ENCODE data around the gene TC2N. TPM values are rescaled to one million over a fixed set of nuclear protein-coding genes. Genes with fewer than 3 reads are reported as not detected.
"Not testable (repeated sequence)": the region's sequence is repeated elsewhere in the genome, so short reads cannot be mapped to it uniquely, and the experiment has no call there.

TC2N gene
- total RNA-seq, 2 donors from 2014 or later: 33.4 to 42.8 TPM

DNA sequence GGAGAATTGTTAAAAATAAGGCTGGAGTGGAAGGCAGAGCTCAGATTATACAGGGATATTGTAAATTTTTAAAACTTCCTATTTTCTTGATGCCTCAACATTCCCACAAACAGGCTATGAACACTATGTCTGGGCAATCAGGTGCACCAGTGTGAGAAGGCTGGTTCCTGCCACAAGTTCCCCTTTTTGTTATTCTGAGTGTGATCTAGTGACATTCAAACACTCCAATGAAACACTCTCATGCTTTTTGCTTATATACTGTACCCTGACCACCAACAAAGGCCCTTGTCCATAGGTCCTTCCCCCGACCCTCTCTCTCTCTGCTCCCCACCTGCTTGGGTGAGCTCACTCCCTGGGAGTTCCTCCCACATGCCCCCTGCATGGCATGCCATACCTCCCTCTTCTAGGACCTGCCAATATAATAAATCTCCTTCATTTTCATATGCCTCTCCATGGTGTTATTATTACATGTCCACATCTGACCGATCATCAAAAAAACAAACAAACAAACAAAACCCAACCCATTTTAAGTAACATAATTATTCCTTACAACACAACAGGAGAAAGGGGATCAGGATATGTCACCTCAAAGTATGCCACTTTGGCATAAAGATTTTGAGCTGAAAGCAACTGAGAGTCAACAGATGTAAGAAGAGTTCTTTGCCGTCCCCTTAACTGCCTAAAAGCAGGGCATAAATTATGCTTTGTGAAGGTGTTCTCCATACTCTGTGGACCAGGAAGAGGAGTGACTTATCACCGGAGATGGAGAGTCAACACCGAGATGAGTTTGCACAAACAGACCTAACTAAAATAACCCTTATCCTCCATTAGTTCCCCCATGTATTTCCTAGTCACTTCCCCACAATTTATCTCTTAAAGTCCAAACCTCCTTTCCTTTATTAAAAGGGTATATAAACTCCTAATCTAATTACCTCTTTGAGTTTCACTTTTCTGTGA is 92.9 kb downstream of the TC2N start:
- Mint-ChIP-seq H3K9me3 (no peaks in the 10 kb centered on the region), H3K27ac (peak overlapping the region; percentile 2 to 18)
- no peak for DNase-seq (ENCODE audit: low spot score in 2 of 2)

DNA sequence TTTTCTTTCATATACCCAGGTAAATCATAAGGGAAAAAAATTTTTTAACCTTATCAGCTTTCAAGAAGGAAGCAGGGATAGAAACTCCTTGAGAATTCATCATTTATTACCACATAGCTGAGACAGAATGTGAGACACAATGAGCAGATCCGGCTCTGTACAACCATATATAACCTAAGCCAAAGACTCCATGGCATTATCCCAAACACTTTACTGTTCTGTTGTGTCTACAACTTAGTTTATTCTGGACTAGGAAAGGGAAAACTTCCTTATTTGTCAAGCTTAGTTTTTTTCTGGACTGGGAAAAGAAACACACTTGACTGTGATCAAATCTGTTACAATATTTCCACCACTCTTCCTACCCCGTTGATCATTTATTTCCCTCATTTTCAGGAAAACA is 97.2 kb downstream of the TC2N start:
- Mint-ChIP-seq H3K36me3 (no peaks in the 10 kb centered on the region), H3K27ac (no peak overlapping the region), H3K9me3 (no peaks in the 10 kb centered on the region)
- ATAC-seq (no peak), DNase-seq (ENCODE audit: low spot score in 2 of 2) (no peak)

More for the DNA sequence above, 92.9 kb downstream of the TC2N start:
- no peak for ATAC-seq
- H3K36me3 Mint-ChIP-seq: no peaks in the 10 kb centered on the region

DNA sequence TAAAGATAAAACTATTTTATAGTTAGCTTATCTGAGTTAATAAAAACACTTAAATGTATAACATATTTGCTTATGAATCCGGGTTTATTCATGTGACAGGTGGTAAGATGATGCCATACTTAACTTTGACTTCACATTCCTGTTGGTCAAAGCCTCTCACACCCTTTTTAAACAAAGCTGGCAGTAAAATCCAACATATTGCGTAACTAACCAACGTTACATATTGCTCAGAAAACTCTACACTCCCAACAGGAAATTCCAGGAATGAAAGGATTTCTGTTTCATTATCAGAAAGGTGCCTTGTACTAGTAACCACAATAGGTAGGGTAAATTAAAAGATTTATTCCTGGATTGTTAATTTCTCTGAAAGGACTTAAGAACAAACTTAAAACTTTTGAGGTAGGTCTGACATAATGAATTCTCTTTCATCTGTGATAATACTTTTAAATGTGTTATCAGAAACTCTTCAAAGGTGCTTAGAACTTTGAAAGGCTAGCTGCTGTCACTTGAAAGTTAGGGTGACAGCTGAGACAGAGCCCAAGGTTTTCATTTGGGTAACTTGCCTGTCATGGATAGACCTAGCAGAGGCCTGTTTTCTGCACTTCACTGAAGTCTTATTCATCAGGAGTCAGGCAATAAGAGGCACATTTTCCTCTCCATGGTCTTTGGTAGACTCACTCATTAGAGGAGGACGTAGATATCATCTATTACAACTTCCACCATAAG is 111.6 kb downstream of the TC2N start:
- no peak for ATAC-seq
- Mint-ChIP-seq H3K27ac (no peak overlapping the region), H3K36me3 (peaks cover 6 to 18% of the 10 kb centered on the region in 2 donors), H3K9me3 (peaks cover 6 to 10% of the 10 kb centered on the region in 2 donors)
- no peak for DNase-seq (ENCODE audit: low spot score in 2 of 2)

DNA sequence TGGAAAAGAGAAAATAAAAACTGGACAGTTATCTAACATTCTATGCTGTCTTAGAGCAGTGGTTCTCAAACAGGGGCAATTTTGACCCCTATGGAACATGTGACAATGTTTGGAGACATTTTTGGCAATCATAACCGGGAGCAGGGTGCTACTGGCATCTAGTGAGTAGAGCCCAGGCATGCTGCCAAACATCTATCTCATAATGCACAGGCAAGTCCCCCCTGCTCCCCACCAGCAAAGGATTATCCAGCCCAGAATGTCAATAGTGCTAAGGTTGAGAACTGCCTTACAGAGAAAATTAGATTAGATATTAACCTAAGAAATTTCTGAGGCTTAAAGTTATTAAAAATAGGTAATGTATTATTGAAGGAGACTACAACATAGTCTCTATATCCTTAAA is 112.5 kb downstream of the TC2N start:
- Mint-ChIP-seq H3K27ac (no peak overlapping the region), H3K9me3 (peaks cover 0 to 3% of the 10 kb centered on the region in 2 donors), H3K36me3 (peaks cover 0 to 9% of the 10 kb centered on the region in 2 donors)
- no peak for DNase-seq (ENCODE audit: low spot score in 2 of 2)
- no peak for ATAC-seq

DNA sequence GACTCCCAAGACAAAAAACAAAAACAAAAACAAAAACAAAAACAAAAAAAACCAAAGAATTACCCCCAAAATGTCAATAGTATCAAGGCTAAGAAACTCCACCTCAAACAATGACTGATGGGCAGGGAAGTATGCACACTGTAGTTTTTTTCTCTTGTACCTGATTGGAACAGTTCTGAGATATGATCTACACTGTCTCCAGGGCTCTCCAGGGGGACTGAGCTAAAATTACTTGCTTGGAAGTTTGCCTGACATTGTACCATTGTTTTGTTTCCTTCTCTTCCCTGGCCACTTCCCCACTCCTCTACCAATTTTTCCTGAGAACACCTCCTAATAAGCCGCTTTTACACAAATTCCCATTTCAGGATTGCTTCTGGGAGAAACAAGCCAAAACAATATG is 113.2 kb downstream of the TC2N start:
- Mint-ChIP-seq H3K9me3 (no peaks in the 10 kb centered on the region), H3K27ac (no peak overlapping the region), H3K36me3 (peaks cover 0 to 3% of the 10 kb centered on the region in 2 donors)
- ATAC-seq: no peak
- DNase-seq (ENCODE audit: low spot score in 2 of 2): no peak

DNA sequence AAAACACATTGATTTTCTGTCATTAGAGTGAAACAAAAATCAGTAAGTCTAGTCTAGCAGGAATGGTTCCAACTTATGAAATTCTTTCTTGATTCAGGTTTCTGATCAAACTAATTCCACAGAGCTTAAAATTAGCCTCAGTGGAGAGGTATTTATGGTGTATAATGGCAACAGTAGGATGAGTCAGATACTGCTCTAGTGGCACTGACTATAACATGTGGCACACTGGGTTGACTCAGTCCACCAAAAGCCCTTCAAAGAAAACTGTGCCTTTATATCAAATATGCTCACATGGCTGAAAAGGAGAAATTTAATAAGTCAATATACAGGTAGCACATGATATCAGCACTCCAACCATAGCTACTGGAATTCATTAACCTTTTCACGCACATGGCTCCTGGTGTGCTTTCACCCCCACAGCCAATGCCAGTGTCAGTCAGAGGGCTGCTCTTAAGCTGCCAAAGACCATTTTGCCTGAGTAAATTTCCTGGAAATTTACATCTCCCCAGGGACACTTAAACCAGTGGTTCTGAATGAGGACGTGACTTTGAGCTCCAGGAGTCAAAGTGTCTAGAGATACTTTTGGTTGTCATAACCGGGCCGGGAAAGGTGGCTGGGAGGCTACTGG is 113.7 kb downstream of the TC2N start:
- Mint-ChIP-seq H3K27ac (no peak overlapping the region), H3K9me3 (no peaks in the 10 kb centered on the region), H3K36me3 (no peaks in the 10 kb centered on the region)
- ATAC-seq: peak in 1 of 2 donors; percentile 49
- no peak for DNase-seq (ENCODE audit: low spot score in 2 of 2)

DNA sequence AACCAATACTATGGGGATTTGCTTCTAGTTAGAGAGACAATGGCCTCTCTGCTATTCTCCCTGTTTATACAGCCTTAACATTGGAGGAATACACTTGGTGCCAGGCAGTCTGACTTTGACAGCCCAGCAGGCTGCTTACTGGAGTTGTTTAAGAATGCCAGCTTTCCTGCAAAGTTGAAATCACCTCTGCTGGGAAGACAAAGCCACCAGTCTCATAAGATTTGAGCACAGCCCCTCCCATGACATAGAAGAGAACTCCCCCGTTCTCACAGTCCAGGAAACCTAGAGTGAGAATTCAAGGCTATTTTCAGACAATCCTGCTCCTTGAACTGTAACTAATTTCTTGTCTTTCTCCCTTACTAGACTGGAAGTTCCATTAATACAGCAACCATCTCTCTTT is 114.4 kb downstream of the TC2N start:
- Mint-ChIP-seq H3K9me3 (no peaks in the 10 kb centered on the region), H3K36me3 (no peaks in the 10 kb centered on the region), H3K27ac (no peak overlapping the region)
- DNase-seq (ENCODE audit: low spot score in 2 of 2) (no peak), ATAC-seq (no peak)

DNA sequence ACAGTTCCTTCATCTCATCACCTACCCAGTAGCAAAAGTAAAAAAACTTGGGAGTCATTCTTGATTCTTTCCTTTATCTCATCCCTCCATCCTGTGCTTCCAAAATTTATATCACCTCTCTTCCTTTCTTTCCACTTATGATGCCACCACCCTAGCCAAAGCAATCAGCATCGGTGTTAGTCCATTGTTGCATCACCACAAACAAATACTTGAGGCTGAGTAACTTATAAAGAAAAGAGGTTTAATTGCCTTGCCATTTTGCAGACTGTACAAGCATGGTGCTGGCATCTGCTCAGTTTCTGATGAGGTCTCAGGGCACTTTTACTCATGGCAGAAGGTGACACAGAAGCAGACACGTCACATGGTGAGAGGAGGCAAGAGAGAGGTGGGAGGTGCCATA is 115.6 kb downstream of the TC2N start:
- no peak for ATAC-seq
- DNase-seq (ENCODE audit: low spot score in 2 of 2): no peak
- H3K27ac Mint-ChIP-seq: no peak overlapping the region
- no peaks in the 10 kb centered on the region for H3K9me3 Mint-ChIP-seq
- no peaks in the 10 kb centered on the region for H3K36me3 Mint-ChIP-seq

DNA sequence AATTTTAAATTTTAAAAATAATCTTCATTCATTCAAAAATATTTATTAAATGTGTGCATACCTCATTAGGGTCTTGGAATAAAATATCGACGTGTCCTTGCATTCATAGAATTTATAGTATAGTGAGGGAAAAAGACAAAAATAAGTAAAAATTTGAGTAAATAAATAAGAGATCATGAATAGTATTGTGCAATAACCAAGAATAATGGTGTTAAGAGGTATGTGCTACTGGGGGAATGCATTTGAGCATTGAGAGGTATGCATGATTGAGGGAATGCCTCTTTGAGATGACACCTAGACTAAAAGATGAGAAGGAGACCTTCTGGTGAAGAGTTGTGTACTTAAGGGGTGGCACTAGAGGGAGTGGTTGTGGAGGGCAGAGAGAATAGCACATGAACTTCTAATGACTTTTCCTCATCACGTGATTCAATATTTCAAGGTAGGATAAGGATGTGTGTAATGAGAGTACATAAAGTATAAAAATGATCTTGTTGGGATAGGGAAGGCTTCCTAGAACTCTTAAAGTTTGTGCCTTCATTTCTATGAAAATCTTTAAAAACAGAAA is 116.6 kb downstream of the TC2N start:
- no peaks in the 10 kb centered on the region for H3K9me3 Mint-ChIP-seq
- DNase-seq (ENCODE audit: low spot score in 2 of 2) (no peak), ATAC-seq (no peak)
- H3K36me3 Mint-ChIP-seq: no peaks in the 10 kb centered on the region
- no peak overlapping the region for H3K27ac Mint-ChIP-seq

DNA sequence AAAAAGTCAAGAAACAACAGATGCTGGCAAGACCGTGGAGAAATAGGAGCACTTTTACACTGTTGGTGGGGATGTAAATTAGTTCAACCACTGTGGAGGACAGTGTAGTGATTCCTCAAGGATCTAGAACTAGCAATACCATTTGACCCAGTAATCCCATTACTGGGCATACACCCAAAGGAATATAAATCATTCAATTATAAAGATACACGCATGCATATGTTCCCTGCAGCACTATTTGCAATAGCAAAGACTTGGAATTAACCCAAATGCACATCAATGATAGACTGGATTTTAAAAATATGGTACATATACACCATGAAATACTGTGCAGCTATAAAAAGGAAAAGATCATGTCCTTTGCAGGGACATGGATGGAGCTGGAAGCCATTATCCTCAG is 117.5 kb downstream of the TC2N start:
- no peak for ATAC-seq
- Mint-ChIP-seq H3K9me3 (no peaks in the 10 kb centered on the region), H3K36me3 (no peaks in the 10 kb centered on the region), H3K27ac (no peak overlapping the region)
- no peak for DNase-seq (ENCODE audit: low spot score in 2 of 2)

DNA sequence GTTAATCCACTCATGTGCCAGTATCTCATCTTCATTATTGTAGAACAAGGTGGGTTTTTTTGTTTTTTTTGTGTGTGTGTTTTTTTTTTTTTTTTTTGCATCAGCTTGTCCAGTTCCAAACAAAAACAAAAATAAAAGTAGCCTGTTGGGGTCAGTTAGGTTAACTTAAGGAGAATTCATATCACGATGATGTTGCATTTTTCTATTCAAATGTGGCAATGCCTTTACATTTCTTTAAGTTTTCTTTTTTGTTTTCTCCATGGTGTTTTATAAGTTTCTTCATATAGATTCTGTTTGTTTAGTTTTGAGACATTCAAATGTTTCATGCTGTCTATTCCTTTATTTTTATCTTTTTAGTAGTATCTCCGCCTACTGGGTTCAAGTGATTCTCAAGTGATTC is 119.3 kb downstream of the TC2N start:
- no peak for DNase-seq (ENCODE audit: low spot score in 2 of 2)
- ATAC-seq: no peak
- Mint-ChIP-seq H3K27ac (no peak overlapping the region), H3K9me3 (no peaks in the 10 kb centered on the region), H3K36me3 (no peaks in the 10 kb centered on the region)

DNA sequence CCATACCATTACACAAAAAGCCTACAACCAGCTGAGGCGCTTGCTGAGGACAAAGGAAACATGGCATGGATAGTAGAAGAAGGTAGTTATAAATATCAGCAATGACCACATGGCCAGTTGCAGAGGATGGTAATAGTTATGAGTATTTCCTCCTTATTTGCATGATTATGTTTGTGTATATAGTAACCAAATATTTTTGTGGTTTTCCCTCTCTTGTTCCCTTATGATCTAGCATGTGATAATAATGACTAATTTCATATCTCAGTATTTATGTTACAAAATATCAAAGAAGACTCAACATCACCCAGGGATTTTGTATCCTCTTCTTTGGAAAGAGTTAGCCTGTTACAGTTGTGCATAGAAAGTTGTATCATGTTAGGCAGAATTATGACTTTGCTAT is 122.0 kb downstream of the TC2N start:
- H3K27ac Mint-ChIP-seq: no peak overlapping the region
- H3K36me3 Mint-ChIP-seq: no peaks in the 10 kb centered on the region
- no peaks in the 10 kb centered on the region for H3K9me3 Mint-ChIP-seq
- ATAC-seq: peak in 1 of 2 donors; percentile 28
- DNase-seq (ENCODE audit: low spot score in 2 of 2): no peak

DNA sequence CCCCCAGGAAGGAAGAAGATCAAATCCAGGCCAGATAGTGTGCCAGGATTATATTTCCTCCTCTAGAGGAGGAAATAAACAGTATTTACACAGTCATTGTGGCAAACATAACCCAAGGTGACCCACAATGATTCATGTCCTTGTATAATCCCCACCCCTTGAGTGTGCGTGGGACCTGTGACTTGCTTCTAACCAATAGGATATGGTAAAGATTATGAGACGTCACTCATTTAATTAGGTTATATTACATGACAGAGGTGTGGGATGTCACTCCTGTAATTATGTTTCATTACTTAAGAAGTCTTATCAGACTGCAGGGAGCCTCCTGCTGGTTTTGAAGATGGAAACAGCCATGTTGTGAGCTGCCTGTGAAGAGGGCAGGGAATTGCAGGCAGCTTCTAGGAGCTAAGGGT is 123.3 kb downstream of the TC2N start:
- ATAC-seq (peak in 1 of 2 donors; percentile 35), DNase-seq (ENCODE audit: low spot score in 2 of 2) (no peak)
- Mint-ChIP-seq H3K27ac (no peak overlapping the region), H3K36me3 (no peaks in the 10 kb centered on the region), H3K9me3 (no peaks in the 10 kb centered on the region)

DNA sequence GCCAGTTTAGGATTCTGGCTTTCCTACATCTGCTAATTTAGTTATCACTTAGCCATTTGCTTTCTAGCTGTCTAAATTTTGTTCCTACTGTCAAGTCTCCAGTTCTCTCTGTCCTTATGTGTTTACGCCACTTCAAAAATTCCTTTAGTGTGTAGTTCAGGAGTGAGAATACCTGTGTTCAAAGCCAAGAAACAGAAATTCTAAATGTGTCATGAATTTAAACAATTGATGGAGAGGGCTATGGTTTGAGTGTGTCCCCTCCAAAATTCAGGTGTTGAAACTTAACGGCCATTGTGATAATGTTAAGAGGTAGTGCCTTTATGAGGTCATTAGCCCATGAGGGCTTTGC is 124.1 kb downstream of the TC2N start:
- H3K9me3 Mint-ChIP-seq: no peaks in the 10 kb centered on the region
- H3K36me3 Mint-ChIP-seq: no peaks in the 10 kb centered on the region
- no peak overlapping the region for H3K27ac Mint-ChIP-seq
- DNase-seq (ENCODE audit: low spot score in 2 of 2) (no peak), ATAC-seq (no peak)

DNA sequence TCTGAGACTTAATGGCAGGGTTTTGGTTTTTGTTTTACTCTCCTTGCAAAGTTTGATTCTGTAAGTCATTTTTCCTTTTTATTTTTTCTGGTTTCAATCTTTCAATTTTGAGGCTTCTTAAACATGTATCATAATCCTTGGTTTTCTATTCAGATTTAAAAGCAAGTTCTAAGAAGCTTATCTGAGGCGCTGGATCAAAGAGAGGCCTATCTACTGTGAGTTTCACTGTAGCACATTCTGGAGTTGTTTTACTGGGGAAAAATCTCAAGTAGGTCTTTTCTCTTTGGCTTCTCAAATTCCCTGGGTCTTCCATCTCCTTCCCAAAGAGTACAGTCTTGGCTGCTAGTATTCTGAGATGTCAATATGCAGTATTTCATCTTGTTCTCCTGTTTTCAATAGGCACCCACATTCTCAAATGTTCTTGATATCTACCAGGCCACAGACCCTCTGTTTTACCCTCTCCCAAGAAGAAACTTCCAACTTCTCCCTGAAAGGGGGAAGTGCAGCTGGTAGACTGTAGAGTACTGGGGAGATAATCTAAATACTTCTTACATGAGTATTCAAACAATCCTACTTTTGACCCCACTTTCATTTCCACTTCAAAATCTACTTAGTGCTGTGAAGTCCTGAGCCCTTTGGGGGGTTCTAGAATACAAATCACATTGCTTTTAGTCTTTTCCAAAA is 124.6 kb downstream of the TC2N start:
- Mint-ChIP-seq H3K27ac (no peak overlapping the region), H3K36me3 (no peaks in the 10 kb centered on the region), H3K9me3 (no peaks in the 10 kb centered on the region)
- ATAC-seq: no peak
- DNase-seq (ENCODE audit: low spot score in 2 of 2): no peak

DNA sequence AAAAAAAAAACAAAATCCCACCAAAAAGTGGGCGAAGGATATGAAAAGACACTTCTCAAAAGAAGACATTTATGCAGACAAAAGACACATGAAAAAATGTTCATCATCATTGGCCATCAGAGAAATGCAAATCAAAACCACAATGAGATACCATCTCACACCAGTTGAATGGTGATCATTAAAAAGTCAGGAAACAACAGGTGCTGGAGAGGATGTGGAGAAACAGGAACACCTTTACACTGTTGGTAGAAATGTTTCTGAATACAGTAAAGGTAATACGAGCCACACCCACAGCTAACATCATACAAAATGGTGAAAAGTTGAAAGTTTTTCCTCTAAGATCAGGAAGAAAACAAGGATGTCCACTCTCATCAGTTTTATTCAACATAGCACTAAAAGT is 127.5 kb downstream of the TC2N start:
- H3K36me3 Mint-ChIP-seq; H3K27ac Mint-ChIP-seq; ATAC-seq; H3K9me3 Mint-ChIP-seq; DNase-seq (ENCODE audit: low spot score in 2 of 2): not testable (repeated sequence)

Data from activated naive CD4-positive, alpha-beta T cell treated with anti-CD3 and anti-CD28 coated beads, Interleukin-2, amount 50 U/mL, for 72 hours (primary cell).